HEK293 (cell line): Measurements from ENCODE around the gene AKAP8.

Experiments used
- CTCF ChIA-PET: fragments of 350-600 bp; formaldehyde crosslinking; extraction: SDS; loops from one replicate; lab custom pipeline; 2021; ENCODE audit warnings: antibody characterized with exemption; lab: Yijun Ruan, JAX
- POLR2A ChIA-PET: fragments of 300-600 bp; formaldehyde crosslinking; extraction: SDS; loops from one replicate; lab custom pipeline; 2020; ENCODE audit warnings: antibody characterized with exemption, inconsistent platforms; lab: Yijun Ruan, JAX
- H3K27ac ChIP-seq: fragments of 200-500 bp; sonication (Bioruptor generic); 2 replicates; pipeline ENCODE4 v1.5.1; 2014; ENCODE audit warnings: low read depth, low read length, control low read depth, inconsistent platforms; ENCODE audit errors: extremely low read depth
- H3K36me3 ChIP-seq, 2 experiments: fragments of 200-500 bp in 1 of 2; sonication (Bioruptor generic) in 1 of 2; 1 replicate in 1 of 2; 2 replicates in 1 of 2; pipeline ENCODE4 v1.5.1; 2014 to 2017; ENCODE audit warnings: inconsistent platforms in 2 of 2, low read length in 2 of 2; ENCODE audit not compliant: control insufficient read depth in 2 of 2, insufficient read depth in 1 of 2
- H3K4me1 ChIP-seq: fragments of 200-500 bp; sonication (Bioruptor generic); 2 replicates; pipeline ENCODE4 v1.5.1; 2014; ENCODE audit warnings: mild to moderate bottlenecking, low read length, inconsistent platforms; ENCODE audit not compliant: control insufficient read depth, insufficient read depth
- H3K4me3 ChIP-seq: 2 replicates; pipeline ENCODE4 v1.5.1; 2011; ENCODE audit warnings: low read depth, mild to moderate bottlenecking, control low read depth, low read length, moderate library complexity
- H3K9me3 ChIP-seq: fragments of 200-500 bp; sonication (Bioruptor generic); 2 replicates; pipeline ENCODE4 v1.5.1; 2014; ENCODE audit warnings: low read depth, low read length, inconsistent platforms; ENCODE audit not compliant: control insufficient read depth, insufficient read depth
- REPIN1 ChIP-seq: fragments of 450-650 bp; formaldehyde crosslinking; IDR thresholded peaks from 2 replicates; pipeline ENCODE4 v1.5.1; 2017; ENCODE audit warnings: missing biosample characterization, missing genetic modification characterization, low read depth
- TRIM28 ChIP-seq: IDR thresholded peaks from 2 replicates; pipeline ENCODE4 v1.6.1; 2011; ENCODE audit warnings: low read length, control low read depth, borderline replicate concordance
- ZBTB17 ChIP-seq: fragments of 450-650 bp; formaldehyde crosslinking; IDR thresholded peaks from 2 replicates; pipeline ENCODE4 v1.5.1; 2016; ENCODE audit warnings: missing biosample characterization, missing genetic modification characterization
- ZNF112 ChIP-seq: fragments of 450-650 bp; formaldehyde crosslinking; IDR thresholded peaks from 2 replicates; pipeline ENCODE4 v1.5.0; 2017; ENCODE audit warnings: missing biosample characterization, missing genetic modification characterization
- ZNF23 ChIP-seq: fragments of 450-650 bp; formaldehyde crosslinking; IDR thresholded peaks from 2 replicates; pipeline ENCODE4 v1.5.1; 2016; ENCODE audit warnings: missing biosample characterization, missing genetic modification characterization, borderline replicate concordance
- ZNF26 ChIP-seq: fragments of 450-650 bp; formaldehyde crosslinking; IDR thresholded peaks from 2 replicates; pipeline ENCODE4 v1.5.1; 2016; ENCODE audit warnings: missing biosample characterization, missing genetic modification characterization
- ZNF274 ChIP-seq, 2 experiments: fragments of 200-500 bp in 1 of 2; fragments of 450-650 bp in 1 of 2; sonication (Bioruptor generic) in 1 of 2; formaldehyde crosslinking in 1 of 2; IDR thresholded peaks; 2 replicates each; pipeline versions ENCODE4 v1.5.1 to v1.6.1; 2014 to 2016; ENCODE audit warnings: borderline replicate concordance in 1 of 2, inconsistent platforms in 1 of 2, low read length in 1 of 2, missing biosample characterization in 1 of 2, missing genetic modification characterization in 1 of 2
- ZNF292 ChIP-seq: fragments of 450-650 bp; formaldehyde crosslinking; IDR thresholded peaks from 2 replicates; pipeline ENCODE4 v1.5.1; 2016; ENCODE audit warnings: low read depth, missing biosample characterization, missing genetic modification characterization, borderline replicate concordance
- ZNF354C ChIP-seq: fragments of 450-650 bp; formaldehyde crosslinking; IDR thresholded peaks from 2 replicates; pipeline ENCODE4 v1.5.1; 2016; ENCODE audit warnings: missing biosample characterization, missing genetic modification characterization, low read depth, borderline replicate concordance
- ZNF362 ChIP-seq: fragments of 450-650 bp; formaldehyde crosslinking; IDR thresholded peaks from 2 replicates; pipeline ENCODE4 v1.5.1; 2016; ENCODE audit warnings: missing biosample characterization, missing genetic modification characterization
- ZNF37A ChIP-seq: fragments of 450-650 bp; IDR thresholded peaks from 2 replicates; pipeline ENCODE4 v1.5.1; 2018; ENCODE audit warnings: missing biosample characterization, missing genetic modification characterization
- ZNF639 ChIP-seq: fragments of 450-650 bp; formaldehyde crosslinking; IDR thresholded peaks from 2 replicates; pipeline ENCODE4 v1.5.1; 2016; ENCODE audit warnings: missing biosample characterization, missing genetic modification characterization
- ZXDB ChIP-seq: fragments of 450-650 bp; formaldehyde crosslinking; IDR thresholded peaks from 2 replicates; pipeline ENCODE4 v1.5.1; 2016; ENCODE audit warnings: missing biosample characterization, missing genetic modification characterization
- TF ChIP-seq, protein P1 (sequence below): fragments of 450-650 bp; formaldehyde crosslinking; IDR thresholded peaks from 2 replicates; pipeline ENCODE4 v1.5.1; 2017; ENCODE audit warnings: missing biosample characterization, missing genetic modification characterization
- TF ChIP-seq, protein P2 (sequence below): fragments of 450-650 bp; formaldehyde crosslinking; IDR thresholded peaks from 2 replicates; pipeline ENCODE4 v1.5.1; 2016; ENCODE audit warnings: missing biosample characterization, missing genetic modification characterization
- TF ChIP-seq, protein P3 (sequence below): fragments of 450-650 bp; formaldehyde crosslinking; conservative IDR thresholded peaks from 2 replicates; pipeline ENCODE4 v1.5.1; 2016; ENCODE audit warnings: low read depth, missing biosample characterization, missing genetic modification characterization

The AKAP8 gene

DNA sequence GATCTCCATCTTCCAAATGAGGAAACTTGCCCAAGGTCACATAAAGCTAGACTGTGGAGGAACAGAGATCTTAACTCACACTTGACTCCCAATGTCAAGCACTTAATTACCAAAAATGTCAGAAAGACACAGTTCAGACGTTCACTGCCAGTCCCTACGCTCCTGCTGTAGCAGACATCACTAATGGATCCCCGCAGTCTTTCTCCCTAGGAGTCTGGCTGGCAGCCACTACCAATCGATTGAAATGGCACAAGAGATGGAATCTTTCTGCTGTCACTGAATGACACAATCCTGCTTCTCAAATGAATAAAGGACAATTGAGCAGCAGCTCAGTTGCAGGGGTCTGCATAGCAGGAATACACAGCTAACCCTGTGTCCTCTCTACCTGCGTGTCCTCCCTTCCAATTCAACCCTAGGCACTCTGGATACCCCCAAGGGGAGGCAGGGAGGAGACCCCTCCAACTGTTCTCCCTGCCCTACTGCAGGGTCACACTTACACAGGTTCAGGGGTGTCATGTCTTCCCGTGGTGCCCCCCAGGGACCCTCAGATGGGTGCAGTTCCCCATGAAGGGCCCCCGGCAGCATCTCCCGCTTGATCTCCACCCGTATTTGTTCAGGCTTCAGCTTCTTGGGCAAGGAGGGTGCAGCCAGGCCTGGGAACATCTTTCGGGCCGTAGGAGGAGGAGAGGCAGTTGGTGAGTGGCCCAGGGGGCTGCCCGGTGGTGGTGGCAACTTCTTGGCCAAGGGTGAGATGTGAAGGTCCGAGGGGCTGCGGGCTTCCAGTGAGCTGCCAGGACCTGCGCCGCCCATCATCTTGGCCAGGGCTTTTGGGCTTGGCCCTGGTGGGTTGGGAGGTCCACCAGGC lies 47.1 kb upstream of the AKAP8 start:
- ChIA-PET CTCF (interaction anchor here (0.6 to 1.0 kb wide), 2 partner anchors 126 to 129 kb away, joined by 3 to 4 read pairs; no protein-coding TSS in a partner anchor), POLR2A (no interaction called here)
- H3K36me3 ChIP-seq = peaks cover 11 to 81% of the 10 kb centered on the region in 2 experiments

GRCh38 chr19:15425321-15425950 lies 45.8 kb upstream of the AKAP8 start:
- Histone ChIP-seq H3K36me3 (peaks cover 11 to 78% of the 10 kb centered on the region in 2 experiments), H3K4me3 (no peak overlapping the region), H3K27ac (no peak overlapping the region), H3K4me1 (no peaks in the 10 kb centered on the region), H3K9me3 (no peaks in the 10 kb centered on the region)
- POLR2A ChIA-PET = no interaction called here
- TF ChIP-seq, protein P1, sequence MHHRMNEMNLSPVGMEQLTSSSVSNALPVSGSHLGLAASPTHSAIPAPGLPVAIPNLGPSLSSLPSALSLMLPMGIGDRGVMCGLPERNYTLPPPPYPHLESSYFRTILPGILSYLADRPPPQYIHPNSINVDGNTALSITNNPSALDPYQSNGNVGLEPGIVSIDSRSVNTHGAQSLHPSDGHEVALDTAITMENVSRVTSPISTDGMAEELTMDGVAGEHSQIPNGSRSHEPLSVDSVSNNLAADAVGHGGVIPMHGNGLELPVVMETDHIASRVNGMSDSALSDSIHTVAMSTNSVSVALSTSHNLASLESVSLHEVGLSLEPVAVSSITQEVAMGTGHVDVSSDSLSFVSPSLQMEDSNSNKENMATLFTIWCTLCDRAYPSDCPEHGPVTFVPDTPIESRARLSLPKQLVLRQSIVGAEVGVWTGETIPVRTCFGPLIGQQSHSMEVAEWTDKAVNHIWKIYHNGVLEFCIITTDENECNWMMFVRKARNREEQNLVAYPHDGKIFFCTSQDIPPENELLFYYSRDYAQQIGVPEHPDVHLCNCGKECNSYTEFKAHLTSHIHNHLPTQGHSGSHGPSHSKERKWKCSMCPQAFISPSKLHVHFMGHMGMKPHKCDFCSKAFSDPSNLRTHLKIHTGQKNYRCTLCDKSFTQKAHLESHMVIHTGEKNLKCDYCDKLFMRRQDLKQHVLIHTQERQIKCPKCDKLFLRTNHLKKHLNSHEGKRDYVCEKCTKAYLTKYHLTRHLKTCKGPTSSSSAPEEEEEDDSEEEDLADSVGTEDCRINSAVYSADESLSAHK (tag by site-specific recombination) = no peak
- TF ChIP-seq ZNF112 (tag by site-specific recombination) (no peak), ZXDB (tag by site-specific recombination) (no peak), ZNF292 (no peak), ZNF639 (tag by site-specific recombination) (no peak), TRIM28 (no peak), ZNF37A (tag by site-specific recombination) (no peak), ZNF362 (tag by site-specific recombination) (no peak), ZNF26 (tag by site-specific recombination) (no peak), ZNF274 (IDR thresholded peaks at IDR 0.05; ENCODE audit: low read length) (no peak), ZNF274 (tag by site-specific recombination; IDR thresholded peaks at IDR 0.05; ENCODE audit: borderline replicate concordance) (no peak), ZNF354C (tag by site-specific recombination) (no peak)
- TF ChIP-seq, protein P2, sequence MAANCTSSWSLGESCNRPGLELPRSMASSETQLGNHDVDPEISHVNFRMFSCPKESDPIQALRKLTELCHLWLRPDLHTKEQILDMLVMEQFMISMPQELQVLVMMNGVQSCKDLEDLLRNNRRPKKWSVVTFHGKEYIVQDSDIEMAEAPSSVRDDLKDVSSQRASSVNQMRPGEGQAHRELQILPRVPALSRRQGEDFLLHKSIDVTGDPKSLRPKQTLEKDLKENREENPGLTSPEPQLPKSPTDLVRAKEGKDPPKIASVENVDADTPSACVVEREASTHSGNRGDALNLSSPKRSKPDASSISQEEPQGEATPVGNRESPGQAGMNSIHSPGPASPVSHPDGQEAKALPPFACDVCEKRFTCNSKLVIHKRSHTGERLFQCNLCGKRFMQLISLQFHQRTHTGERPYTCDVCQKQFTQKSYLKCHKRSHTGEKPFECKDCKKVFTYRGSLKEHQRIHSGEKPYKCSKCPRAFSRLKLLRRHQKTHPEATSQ (tag by site-specific recombination) = no peak
- TF ChIP-seq, protein P3, sequence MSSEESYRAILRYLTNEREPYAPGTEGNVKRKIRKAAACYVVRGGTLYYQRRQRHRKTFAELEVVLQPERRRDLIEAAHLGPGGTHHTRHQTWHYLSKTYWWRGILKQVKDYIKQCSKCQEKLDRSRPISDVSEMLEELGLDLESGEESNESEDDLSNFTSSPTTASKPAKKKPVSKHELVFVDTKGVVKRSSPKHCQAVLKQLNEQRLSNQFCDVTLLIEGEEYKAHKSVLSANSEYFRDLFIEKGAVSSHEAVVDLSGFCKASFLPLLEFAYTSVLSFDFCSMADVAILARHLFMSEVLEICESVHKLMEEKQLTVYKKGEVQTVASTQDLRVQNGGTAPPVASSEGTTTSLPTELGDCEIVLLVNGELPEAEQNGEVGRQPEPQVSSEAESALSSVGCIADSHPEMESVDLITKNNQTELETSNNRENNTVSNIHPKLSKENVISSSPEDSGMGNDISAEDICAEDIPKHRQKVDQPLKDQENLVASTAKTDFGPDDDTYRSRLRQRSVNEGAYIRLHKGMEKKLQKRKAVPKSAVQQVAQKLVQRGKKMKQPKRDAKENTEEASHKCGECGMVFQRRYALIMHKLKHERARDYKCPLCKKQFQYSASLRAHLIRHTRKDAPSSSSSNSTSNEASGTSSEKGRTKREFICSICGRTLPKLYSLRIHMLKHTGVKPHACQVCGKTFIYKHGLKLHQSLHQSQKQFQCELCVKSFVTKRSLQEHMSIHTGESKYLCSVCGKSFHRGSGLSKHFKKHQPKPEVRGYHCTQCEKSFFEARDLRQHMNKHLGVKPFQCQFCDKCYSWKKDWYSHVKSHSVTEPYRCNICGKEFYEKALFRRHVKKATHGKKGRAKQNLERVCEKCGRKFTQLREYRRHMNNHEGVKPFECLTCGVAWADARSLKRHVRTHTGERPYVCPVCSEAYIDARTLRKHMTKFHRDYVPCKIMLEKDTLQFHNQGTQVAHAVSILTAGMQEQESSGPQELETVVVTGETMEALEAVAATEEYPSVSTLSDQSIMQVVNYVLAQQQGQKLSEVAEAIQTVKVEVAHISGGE (tag by site-specific recombination) = no peak
- CTCF ChIA-PET = no interaction called here

More for the DNA sequence above, 47.1 kb upstream of the AKAP8 start:
- no peak for TF ChIP-seq REPIN1 (tag by site-specific recombination)
- TF ChIP-seq ZBTB17 (tag by site-specific recombination) = peak; percentile 98
- peak; percentile 95 for TF ChIP-seq ZNF23 (tag by site-specific recombination)
- H3K9me3 ChIP-seq = no peaks in the 10 kb centered on the region
- no peak overlapping the region for H3K27ac ChIP-seq
- H3K4me1 ChIP-seq = peaks cover 7% of the 10 kb centered on the region
- no peak overlapping the region for H3K4me3 ChIP-seq
